Left hindlimb (tissue), 1 donor: Measurements from ENCODE around the gene S100A13.
"Not testable (repeated sequence)": the region's sequence is repeated elsewhere in the genome, so short reads cannot be mapped to it uniquely, and the experiment has no call there.

Source experiments
- DNase-seq: peaks from one replicate; pipeline ENCODE4 v3.0.0-alpha.2; 2018

The S100A13 gene

DNA sequence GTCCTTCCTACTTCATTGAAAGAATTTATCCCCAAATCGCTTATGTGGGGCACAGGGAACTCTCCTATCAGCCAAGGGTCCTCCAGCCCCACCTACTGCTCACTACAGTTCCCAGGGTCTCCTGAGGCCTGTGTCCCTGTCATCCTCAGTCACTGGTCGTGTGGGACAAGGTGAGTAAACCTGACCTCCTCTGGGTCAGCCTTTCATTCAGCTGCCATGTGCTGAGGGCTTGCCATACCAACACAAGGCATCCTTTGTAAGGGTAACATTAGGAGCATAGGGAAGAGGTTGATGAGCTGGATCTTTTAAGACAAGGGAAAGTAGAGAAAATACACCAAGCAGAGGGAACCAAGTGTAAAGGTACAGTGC lies 20.0 kb upstream of the S100A13 start:
- no peak for DNase-seq

DNA sequence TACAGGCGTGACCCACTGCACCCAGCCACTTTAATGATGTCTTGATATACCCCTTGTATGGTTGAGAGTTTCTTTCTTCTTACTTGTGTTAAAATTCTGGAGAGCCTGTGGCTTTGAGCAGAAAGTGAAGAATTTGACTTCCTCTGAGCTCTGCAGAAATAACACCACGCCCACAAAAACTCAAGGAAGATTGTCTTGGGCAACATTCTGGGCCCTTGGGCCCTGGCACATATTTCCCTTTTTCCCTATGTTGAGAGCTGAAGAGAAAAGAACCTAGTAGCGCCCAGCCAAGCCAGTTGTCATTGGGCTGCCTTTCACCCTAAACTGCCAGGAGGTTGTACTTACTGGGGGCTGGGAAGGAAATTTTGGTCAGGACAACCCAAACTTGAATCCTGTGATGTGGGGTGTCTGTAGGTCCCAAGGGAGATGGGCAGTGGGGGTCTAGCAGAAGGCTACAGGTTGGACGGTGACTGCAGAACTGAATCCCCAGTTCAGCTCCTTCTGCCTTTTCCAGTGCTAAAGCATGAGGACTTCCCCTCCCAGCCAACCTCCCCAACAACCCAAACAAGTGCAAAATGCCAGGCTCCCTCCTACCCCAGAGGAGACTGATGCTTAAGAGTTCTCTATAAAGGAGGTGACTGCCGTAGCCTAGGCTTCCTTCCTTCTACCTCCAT lies 19.5 kb upstream of the S100A13 start:
- no peak for DNase-seq

GRCh38 chr1:153643816-153644215 lies 16.5 kb upstream of the S100A13 start:
- no peak for DNase-seq

GRCh38 chr1:153643100-153643499 lies 15.8 kb upstream of the S100A13 start:
- no peak for DNase-seq

DNA sequence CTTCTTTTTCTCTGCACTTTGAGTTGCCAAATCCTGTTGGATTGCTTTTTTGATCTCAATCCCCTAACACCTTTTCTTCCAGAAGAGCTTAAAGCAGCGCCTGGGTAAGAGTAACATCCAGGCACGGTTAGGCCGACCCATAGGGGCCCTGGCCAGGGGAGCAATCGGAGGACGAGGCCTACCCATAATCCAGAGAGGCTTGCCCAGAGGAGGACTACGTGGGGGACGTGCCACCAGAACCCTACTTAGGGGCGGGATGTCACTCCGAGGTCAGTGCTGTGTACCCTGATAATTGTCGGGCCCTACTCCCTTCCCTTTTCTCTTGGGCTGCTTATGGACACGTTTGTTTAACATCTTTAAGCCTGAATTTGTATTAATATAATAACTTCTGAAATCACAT lies 14.9 kb upstream of the S100A13 start:
- no peak for DNase-seq

DNA sequence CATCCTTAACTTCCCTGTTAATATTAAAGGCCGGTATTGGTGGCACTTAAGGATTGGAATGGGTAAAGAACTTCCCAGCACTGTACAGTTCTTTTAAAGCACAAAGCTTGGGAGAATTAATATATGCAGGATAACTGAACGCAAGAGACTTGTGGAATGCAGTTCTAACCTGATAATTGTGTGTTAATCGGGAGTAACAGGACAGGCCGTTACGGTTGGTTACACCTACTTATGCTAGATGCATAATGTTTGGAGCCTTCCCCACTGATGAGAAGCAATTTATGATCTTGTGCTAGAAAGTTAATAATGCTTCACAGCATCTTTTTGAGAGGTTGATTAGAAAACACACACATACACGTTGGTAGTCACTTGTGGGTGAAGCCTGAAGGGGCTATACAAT lies 13.6 kb upstream of the S100A13 start:
- no peak for DNase-seq

- DNase-seq = not testable (repeated sequence)
These were observed 12.9 kb upstream of the S100A13 start for GRCh38 chr1:153640213-153640612.

DNA sequence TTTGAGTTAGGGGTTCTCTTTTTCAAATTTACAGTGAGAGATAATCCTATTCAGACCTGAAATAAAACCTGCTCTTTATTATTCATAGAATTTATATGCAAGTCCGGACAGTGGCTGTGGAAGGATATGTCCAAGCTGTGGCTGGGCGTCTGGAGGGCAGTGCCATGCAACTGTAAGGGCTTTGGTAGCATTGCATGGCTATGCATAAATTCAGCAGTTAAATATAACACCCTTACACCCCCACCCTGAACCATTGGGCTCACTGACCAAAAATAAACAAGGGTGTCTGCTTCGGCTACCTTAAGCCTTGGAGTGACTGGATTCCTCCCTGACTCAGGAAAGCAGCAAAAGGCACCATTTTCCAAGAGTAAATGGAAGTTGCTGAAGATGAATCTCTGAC lies 12.0 kb upstream of the S100A13 start:
- DNase-seq = no peak

- DNase-seq = no peak
These were observed 11.0 kb upstream of the S100A13 start for GRCh38 chr1:153638261-153638660.

DNA sequence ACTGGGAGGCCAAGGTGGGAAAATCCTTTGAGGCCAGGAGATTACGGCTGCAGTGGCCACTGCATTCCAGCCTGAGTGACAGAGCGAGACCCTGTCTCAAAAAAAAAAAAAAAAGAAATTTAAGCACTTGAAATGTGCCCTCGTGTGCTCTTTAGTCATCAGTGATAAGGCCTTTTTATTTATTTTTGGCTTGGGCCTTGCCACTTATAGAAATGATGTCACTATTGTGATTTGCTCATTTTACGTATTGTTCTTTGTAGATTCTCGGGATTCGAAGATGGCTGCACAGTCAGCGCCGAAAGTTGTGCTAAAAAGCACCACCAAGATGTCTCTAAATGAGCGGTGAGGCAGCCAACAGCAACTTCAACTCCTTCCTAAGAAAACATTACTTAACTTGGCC lies 9.0 kb upstream of the S100A13 start:
- DNase-seq = no peak

GRCh38 chr1:153635872-153636271 lies 8.6 kb upstream of the S100A13 start:
- DNase-seq = no peak

GRCh38 chr1:153633754-153634665 lies 6.7 kb upstream of the S100A13 start, which contains the start of gene CHTOP:
Gene CHTOP (plus strand): TSS chr1:153634066. CDS start chr1:153636589, 2,523 bp downstream.
- peak; percentile 98 for DNase-seq

DNA sequence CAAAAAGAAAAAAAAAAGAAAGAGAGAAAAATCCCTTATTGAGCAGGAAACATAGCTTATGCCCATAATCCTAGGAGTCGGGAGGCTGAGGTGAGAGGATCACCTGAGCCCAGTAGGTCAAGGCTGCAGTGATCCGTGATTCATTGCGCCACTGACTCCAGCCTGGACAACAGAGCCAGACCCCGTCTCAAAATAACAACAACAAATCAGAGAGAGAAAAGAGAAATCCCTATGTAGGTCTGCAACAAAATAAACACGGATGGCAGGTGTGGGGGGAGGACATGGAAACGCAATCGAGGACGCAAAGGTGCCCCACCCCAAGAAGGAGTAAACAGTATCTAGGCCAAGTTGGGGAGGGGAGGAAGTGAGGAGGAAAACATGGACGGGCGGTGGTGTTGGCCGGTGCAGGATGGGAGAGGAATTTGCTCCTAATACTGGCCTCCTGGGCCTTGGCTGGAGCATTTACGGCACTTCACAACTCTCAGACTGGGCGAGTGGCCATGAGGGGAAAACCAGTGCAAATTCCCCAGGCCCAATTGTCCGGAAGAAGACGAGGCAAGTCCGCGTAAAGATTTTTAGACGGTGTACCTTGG lies 6.0 kb upstream of the S100A13 start:
- DNase-seq = no peak

GRCh38 chr1:153631047-153632022 lies 4.0 kb upstream of the S100A13 start:
- no peak for DNase-seq

- DNase-seq = no peak
These were observed 3.1 kb upstream of the S100A13 start for GRCh38 chr1:153630384-153630783.

- DNase-seq = peak; percentile 73
These were observed 2.7 kb upstream of the S100A13 start for GRCh38 chr1:153629971-153630370.

- DNase-seq = no peak
These were observed 2.0 kb upstream of the S100A13 start for GRCh38 chr1:153629343-153629665.

- DNase-seq = no peak
These were observed 1.5 kb upstream of the S100A13 start for GRCh38 chr1:153628638-153629342.

DNA sequence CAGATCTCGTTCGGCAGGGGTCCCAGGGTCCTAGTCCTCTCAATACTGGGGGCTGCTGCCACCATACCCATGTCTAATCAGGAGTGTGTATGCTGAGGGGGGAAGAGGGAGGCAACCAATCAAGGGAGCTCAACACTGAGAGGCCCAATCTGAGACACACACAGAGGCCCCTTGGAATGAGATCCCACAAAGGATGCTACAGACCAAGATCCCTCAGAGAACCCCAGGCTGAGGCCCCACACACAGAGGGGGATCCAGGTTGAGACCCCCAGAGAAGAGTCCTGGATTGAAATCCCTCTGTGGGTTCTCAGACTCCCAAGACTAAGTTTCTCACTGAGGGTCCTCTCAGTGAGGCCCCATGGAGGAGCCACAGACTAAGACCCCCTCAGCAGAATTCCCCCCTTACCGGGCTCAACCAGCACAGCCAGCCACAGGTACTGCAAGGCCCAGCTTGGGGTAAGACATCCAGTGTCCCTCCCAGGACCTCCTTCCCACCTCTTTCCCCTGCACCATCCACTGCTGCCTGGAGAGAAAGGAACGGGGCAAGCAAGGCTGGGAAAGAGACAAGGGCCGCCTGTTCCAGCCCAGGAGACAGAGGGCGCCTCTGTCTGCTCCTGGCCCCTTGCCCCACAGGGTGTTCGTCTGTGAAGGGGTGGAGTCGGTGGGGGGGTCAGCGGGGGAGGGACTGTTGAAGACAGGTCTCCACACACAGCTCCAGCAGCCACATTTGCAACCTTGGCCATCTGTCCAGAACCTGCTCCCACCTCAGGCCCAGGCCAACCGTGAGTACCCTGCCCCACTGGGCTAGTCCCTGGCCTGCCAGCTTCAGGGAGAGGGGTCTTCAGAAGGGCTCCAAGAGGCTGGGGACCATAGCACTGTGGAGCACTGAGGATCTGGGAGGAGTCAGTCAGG lies 666 bp upstream of the S100A13 start, which contains the start of gene S100A1:
Gene S100A1 (plus strand): TSS at position 720 of the 912 bp plus-strand sequence. CDS start 2,088 bp downstream, outside the sequence.
- no peak for DNase-seq

GRCh38 chr1:153626477-153626903 lies 815 bp downstream of the S100A13 start:
- no peak for DNase-seq
